HepG2 (cell line): ENCODE data around the gene PRDX3. TPM values are rescaled to one million over a fixed set of nuclear protein-coding genes. Genes with fewer than 3 reads are reported as not detected.
A peak's percentile ranks its signal among the peaks of the same experiment; 100 is the strongest.

Source experiments
- AGO2 ChIP-seq: fragments of 200-400 bp; formaldehyde crosslinking; optimal IDR thresholded peaks from 2 replicates; pipeline ENCODE3; 2017; ENCODE audit warnings: mild to moderate bottlenecking, low read depth, low read length, moderate library complexity
- EED ChIP-seq: sonication (generic); formaldehyde crosslinking; IDR thresholded peaks from 2 replicates; pipeline ENCODE4 v1.5.0; 2020; ENCODE audit warnings: mild to moderate bottlenecking, missing genetic modification reagents
- MTA1 ChIP-seq: sonication (generic); formaldehyde crosslinking; IDR thresholded peaks from 2 replicates; pipeline ENCODE4 v1.4.0; 2020; ENCODE audit warnings: missing genetic modification reagents, mild to moderate bottlenecking, borderline replicate concordance
- PHF20 ChIP-seq: sonication (generic); formaldehyde crosslinking; IDR thresholded peaks from 2 replicates; pipeline ENCODE4 v1.5.0; 2020; ENCODE audit warnings: mild to moderate bottlenecking, missing genetic modification reagents
- TP53 ChIP-seq: sonication (generic); formaldehyde crosslinking; conservative IDR thresholded peaks from 2 replicates; pipeline ENCODE4 v1.4.0; 2020; ENCODE audit warnings: missing genetic modification reagents
- WIZ ChIP-seq: sonication (generic); formaldehyde crosslinking; IDR thresholded peaks from 2 replicates; pipeline ENCODE4 v1.5.1; 2020; ENCODE audit warnings: mild to moderate bottlenecking, missing genetic modification reagents
- ZFP36L1 ChIP-seq: sonication (generic); formaldehyde crosslinking; IDR thresholded peaks from 2 replicates; pipeline ENCODE4 v1.8.0; 2022; ENCODE audit warnings: mild to moderate bottlenecking, missing genetic modification reagents, moderate library complexity
- ZFY ChIP-seq: sonication (generic); formaldehyde crosslinking; IDR thresholded peaks from 2 replicates; pipeline ENCODE4 v1.4.0; 2020; ENCODE audit warnings: missing genetic modification reagents
- ZNF160 ChIP-seq: sonication (generic); formaldehyde crosslinking; IDR thresholded peaks from 2 replicates; pipeline ENCODE4 v1.8.0; 2022; ENCODE audit warnings: mild to moderate bottlenecking, inconsistent platforms, missing genetic modification reagents
- ZNF292 ChIP-seq: sonication (generic); formaldehyde crosslinking; IDR thresholded peaks from 2 replicates; pipeline ENCODE4 v1.8.1; 2022; ENCODE audit warnings: mild to moderate bottlenecking, low read depth, missing genetic modification reagents, borderline replicate concordance
- ZNF383 ChIP-seq: sonication (generic); formaldehyde crosslinking; IDR thresholded peaks from 2 replicates; pipeline ENCODE4 v1.4.0; 2020; ENCODE audit warnings: missing genetic modification reagents, mild to moderate bottlenecking, borderline replicate concordance
- ZNF550 ChIP-seq: sonication (generic); formaldehyde crosslinking; IDR thresholded peaks from 2 replicates; pipeline ENCODE4 v1.4.0; 2020; ENCODE audit warnings: mild to moderate bottlenecking, missing genetic modification reagents, borderline replicate concordance
- ZNF781 ChIP-seq: sonication (generic); formaldehyde crosslinking; IDR thresholded peaks from 2 replicates; pipeline ENCODE4 v1.5.1; 2020; ENCODE audit warnings: borderline replicate concordance, mild to moderate bottlenecking, missing genetic modification reagents; ENCODE audit errors: not compliant biosample characterization
- ZNF782 ChIP-seq: sonication (generic); formaldehyde crosslinking; IDR thresholded peaks from 2 replicates; pipeline ENCODE4 v1.4.0; 2020; ENCODE audit warnings: missing genetic modification reagents, mild to moderate bottlenecking, borderline replicate concordance
- ZNF891 ChIP-seq: sonication (generic); formaldehyde crosslinking; IDR thresholded peaks from 2 replicates; pipeline ENCODE4 v1.5.0; 2020; ENCODE audit warnings: mild to moderate bottlenecking, missing genetic modification reagents
- ZSCAN21 ChIP-seq: sonication (generic); formaldehyde crosslinking; IDR thresholded peaks from 2 replicates; pipeline ENCODE4 v1.8.0; 2022; ENCODE audit warnings: mild to moderate bottlenecking, missing genetic modification reagents, moderate library complexity, borderline replicate concordance
- polyA plus RNA-seq, 8 experiments: library from polyadenylated mRNA; depleted of rRNA in 3 of 8; stranded (reverse) in 7 of 8; unstranded in 1 of 8; fragments of >200 nt; fragmentation: Illumina TruSeq in 4 of 8; extraction: Trizol in 4 of 8; gene quantifications; 2 replicates each; pipeline versions ENCODE4 v1.2.1 to v1.2.3, GENCODE V29; 2011 to 2016; ENCODE audit warnings: low read depth in 4 of 8, missing spikeins in 1 of 8, mixed read lengths in 1 of 8; ENCODE audit not compliant: insufficient read depth in 1 of 8
- total RNA-seq, 5 experiments: library from RNA; depleted of rRNA; stranded (reverse); fragments of >200 nt; fragmentation: Illumina TruSeq; extraction: Trizol; gene quantifications; 2 replicates each; pipeline ENCODE4 v1.2.3, GENCODE V29; 2016; ENCODE audit warnings: low read depth in 1 of 5
- TF ChIP-seq, protein P1 (sequence below): sonication (generic); formaldehyde crosslinking; IDR thresholded peaks from 2 replicates; pipeline ENCODE4 v1.4.0; 2020; ENCODE audit warnings: missing genetic modification reagents, borderline replicate concordance
- TF ChIP-seq, protein P2 (sequence below): IDR thresholded peaks from 2 replicates; pipeline ENCODE4 v1.6.1; 2016; ENCODE audit warnings: low read depth, missing genetic modification reagents, missing compliant biosample characterization

PRDX3 gene
- total and polyA plus RNA-seq, 2 of the 13 experiments (the other 11 are each of a cell fraction or from before 2014, with no cell fraction given) = 407 to 565 TPM

DNA sequence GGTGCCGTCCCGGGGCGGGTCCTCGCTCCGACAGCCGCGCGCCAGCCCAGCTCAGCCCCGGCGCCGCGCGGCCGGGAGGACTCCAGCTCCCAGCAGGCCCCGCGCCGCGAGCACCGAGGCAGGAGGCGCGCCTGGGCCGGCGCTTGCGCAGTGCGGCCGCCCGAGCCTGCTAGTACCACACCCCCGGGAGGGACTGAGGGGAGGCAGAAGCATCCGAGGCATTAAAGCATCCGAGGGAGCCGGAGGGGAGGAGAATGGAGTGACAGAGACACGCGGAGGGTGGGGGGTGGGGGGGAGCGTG is 28.7 kb upstream of the PRDX3 start, which contains the start of gene GRK5 (continued):
- TF ChIP-seq, protein P1, sequence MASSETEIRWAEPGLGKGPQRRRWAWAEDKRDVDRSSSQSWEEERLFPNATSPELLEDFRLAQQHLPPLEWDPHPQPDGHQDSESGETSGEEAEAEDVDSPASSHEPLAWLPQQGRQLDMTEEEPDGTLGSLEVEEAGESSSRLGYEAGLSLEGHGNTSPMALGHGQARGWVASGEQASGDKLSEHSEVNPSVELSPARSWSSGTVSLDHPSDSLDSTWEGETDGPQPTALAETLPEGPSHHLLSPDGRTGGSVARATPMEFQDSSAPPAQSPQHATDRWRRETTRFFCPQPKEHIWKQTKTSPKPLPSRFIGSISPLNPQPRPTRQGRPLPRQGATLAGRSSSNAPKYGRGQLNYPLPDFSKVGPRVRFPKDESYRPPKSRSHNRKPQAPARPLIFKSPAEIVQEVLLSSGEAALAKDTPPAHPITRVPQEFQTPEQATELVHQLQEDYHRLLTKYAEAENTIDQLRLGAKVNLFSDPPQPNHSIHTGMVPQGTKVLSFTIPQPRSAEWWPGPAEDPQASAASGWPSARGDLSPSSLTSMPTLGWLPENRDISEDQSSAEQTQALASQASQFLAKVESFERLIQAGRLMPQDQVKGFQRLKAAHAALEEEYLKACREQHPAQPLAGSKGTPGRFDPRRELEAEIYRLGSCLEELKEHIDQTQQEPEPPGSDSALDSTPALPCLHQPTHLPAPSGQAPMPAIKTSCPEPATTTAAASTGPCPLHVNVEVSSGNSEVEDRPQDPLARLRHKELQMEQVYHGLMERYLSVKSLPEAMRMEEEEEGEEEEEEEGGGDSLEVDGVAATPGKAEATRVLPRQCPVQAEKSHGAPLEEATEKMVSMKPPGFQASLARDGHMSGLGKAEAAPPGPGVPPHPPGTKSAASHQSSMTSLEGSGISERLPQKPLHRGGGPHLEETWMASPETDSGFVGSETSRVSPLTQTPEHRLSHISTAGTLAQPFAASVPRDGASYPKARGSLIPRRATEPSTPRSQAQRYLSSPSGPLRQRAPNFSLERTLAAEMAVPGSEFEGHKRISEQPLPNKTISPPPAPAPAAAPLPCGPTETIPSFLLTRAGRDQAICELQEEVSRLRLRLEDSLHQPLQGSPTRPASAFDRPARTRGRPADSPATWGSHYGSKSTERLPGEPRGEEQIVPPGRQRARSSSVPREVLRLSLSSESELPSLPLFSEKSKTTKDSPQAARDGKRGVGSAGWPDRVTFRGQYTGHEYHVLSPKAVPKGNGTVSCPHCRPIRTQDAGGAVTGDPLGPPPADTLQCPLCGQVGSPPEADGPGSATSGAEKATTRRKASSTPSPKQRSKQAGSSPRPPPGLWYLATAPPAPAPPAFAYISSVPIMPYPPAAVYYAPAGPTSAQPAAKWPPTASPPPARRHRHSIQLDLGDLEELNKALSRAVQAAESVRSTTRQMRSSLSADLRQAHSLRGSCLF (CRISPR knock-in tag) = no peak
- TF ChIP-seq PHF20 (CRISPR knock-in tag) (no peak), WIZ (no peak), ZNF383 (CRISPR knock-in tag) (no peak), EED (CRISPR knock-in tag) (no peak), MTA1 (CRISPR knock-in tag) (no peak), AGO2 (no peak), ZNF781 (CRISPR knock-in tag) (no peak), ZNF891 (CRISPR knock-in tag) (no peak), ZNF292 (no peak), ZSCAN21 (CRISPR knock-in tag) (no peak), ZNF550 (CRISPR knock-in tag) (no peak), ZNF782 (CRISPR knock-in tag) (no peak), ZNF160 (CRISPR knock-in tag) (no peak), TP53 (no peak), ZFY (CRISPR knock-in tag) (peak; percentile 33; the same call in 1 of the 2 replicates), ZFP36L1 (CRISPR knock-in tag) (no peak)
- TF ChIP-seq, protein P2, sequence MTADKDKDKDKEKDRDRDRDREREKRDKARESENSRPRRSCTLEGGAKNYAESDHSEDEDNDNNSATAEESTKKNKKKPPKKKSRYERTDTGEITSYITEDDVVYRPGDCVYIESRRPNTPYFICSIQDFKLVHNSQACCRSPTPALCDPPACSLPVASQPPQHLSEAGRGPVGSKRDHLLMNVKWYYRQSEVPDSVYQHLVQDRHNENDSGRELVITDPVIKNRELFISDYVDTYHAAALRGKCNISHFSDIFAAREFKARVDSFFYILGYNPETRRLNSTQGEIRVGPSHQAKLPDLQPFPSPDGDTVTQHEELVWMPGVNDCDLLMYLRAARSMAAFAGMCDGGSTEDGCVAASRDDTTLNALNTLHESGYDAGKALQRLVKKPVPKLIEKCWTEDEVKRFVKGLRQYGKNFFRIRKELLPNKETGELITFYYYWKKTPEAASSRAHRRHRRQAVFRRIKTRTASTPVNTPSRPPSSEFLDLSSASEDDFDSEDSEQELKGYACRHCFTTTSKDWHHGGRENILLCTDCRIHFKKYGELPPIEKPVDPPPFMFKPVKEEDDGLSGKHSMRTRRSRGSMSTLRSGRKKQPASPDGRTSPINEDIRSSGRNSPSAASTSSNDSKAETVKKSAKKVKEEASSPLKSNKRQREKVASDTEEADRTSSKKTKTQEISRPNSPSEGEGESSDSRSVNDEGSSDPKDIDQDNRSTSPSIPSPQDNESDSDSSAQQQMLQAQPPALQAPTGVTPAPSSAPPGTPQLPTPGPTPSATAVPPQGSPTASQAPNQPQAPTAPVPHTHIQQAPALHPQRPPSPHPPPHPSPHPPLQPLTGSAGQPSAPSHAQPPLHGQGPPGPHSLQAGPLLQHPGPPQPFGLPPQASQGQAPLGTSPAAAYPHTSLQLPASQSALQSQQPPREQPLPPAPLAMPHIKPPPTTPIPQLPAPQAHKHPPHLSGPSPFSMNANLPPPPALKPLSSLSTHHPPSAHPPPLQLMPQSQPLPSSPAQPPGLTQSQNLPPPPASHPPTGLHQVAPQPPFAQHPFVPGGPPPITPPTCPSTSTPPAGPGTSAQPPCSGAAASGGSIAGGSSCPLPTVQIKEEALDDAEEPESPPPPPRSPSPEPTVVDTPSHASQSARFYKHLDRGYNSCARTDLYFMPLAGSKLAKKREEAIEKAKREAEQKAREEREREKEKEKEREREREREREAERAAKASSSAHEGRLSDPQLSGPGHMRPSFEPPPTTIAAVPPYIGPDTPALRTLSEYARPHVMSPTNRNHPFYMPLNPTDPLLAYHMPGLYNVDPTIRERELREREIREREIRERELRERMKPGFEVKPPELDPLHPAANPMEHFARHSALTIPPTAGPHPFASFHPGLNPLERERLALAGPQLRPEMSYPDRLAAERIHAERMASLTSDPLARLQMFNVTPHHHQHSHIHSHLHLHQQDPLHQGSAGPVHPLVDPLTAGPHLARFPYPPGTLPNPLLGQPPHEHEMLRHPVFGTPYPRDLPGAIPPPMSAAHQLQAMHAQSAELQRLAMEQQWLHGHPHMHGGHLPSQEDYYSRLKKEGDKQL = no peak
